ENCODE measurements around the gene NAA25.
"Not testable (repeated sequence)": the region's sequence is repeated elsewhere in the genome, so short reads cannot be mapped to it uniquely, and the experiment has no call there.

NAA25 gene

DNA sequence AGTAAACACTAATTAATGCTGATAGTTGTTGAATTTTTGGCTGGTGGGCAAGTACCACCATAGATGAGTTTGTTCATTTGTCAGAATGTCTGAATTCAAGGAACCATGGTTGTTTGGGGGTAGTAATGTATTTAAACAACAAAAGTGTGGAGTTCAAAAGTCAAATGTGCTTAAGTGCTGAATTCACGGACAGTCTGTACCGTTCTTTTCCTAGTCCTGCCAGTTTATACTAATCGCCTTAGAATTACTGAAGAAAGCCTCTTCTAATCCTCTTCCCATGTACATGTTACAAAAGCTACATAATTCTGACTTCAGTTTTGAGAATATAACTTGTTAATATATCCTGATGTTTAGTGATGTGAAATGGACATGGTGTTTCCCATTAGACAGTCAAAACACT is 2.7 kb downstream of the NAA25 start:
- TF ChIP-seq, protein P1, sequence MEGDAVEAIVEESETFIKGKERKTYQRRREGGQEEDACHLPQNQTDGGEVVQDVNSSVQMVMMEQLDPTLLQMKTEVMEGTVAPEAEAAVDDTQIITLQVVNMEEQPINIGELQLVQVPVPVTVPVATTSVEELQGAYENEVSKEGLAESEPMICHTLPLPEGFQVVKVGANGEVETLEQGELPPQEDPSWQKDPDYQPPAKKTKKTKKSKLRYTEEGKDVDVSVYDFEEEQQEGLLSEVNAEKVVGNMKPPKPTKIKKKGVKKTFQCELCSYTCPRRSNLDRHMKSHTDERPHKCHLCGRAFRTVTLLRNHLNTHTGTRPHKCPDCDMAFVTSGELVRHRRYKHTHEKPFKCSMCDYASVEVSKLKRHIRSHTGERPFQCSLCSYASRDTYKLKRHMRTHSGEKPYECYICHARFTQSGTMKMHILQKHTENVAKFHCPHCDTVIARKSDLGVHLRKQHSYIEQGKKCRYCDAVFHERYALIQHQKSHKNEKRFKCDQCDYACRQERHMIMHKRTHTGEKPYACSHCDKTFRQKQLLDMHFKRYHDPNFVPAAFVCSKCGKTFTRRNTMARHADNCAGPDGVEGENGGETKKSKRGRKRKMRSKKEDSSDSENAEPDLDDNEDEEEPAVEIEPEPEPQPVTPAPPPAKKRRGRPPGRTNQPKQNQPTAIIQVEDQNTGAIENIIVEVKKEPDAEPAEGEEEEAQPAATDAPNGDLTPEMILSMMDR (conservative IDR thresholded peaks at IDR 0.05; ENCODE audit: control insufficient read depth, insufficient read depth, low read depth, low read length), result no peak
- no peak overlapping the region for H3K4me3 ChIP-seq (ENCODE audit: control insufficient read depth, low read depth, low read length)
- DNase-seq (ENCODE audit: low read depth), result no peak

DNA sequence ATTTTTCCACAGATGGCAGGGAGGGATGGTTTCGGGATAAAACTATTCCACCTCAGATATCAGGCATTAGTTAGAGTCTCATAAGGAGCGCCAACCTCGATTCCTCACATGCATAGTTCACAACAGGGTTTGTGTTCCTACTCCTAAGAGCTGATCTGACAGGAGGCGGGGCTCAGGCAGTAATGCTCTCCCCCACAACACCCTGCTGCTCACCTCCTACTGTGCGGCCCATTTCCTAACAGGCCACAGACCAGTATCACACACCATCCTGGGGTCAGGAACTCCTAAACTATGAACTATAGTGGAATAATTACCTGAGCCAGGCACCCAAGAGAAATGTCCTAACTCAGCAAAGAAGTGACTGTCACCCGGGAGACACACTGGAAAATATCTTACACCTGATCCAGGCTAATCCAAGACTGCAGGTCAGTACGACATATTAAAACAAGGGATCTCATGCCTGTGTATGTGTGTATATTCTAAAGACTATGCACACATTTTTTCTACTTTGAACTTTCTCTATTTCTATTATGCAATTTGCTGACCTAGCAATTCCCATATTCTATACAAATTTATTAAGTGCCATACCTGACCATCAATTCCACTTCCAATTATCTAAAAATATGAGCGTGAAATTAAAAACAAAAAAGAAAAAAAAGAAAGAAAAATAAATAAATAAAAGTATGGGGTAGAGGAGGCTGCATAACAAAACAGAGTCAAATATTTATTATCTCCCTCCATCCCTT is 4.7 kb downstream of the NAA25 start:
- TF ChIP-seq, protein P1 (conservative IDR thresholded peaks at IDR 0.05; ENCODE audit: control insufficient read depth, insufficient read depth, low read depth, low read length), result no peak
- DNase-seq (ENCODE audit: low read depth), result no peak

DNA sequence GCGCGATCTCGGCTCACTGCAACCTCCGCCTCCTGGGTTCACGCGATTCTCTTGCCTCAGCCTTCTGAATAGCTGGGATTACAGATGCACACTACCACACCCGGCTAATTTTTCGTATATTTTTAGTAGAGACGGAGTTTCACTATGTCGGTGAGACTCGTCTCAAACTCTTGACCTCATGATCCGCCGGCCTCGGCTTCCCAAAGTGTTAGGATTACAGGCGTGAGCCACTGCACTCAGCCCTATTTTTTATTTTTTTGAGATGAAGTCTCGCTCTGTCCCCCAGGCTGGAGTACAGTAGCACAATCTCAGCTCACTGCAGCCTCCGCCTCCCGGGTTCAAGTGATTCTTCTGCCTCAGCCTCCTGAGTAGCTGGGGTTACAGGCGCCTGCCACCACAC is 5.8 kb downstream of the NAA25 start:
- not testable (repeated sequence) for H3K4me3 ChIP-seq (ENCODE audit: control insufficient read depth, low read depth, low read length); DNase-seq (ENCODE audit: low read depth)

More for the DNA sequence above, 4.7 kb downstream of the NAA25 start:
- H3K4me3 ChIP-seq (ENCODE audit: control insufficient read depth, low read depth, low read length), result no peak overlapping the region

DNA sequence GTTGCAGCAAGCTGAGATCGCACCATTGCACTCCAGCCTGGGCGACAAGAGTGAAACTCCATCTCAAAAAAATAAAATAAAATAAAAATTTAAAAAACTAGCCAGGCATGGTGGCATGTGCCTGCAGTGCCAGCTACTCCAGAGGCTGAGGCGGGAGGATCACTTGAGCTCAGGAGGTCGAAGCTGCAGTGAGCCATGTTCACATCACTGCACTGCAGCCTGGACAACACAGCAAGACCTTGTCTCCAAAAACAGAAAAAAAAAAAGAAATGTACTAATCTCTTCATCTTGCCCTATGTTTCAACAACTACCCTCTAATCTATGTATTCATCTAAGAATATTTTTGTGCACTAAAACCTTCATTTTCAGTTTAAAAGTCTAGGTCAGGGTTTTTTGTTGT is 6.5 kb downstream of the NAA25 start:
- TF ChIP-seq, protein P1 (conservative IDR thresholded peaks at IDR 0.05; ENCODE audit: control insufficient read depth, insufficient read depth, low read depth, low read length), result no peak
- DNase-seq (ENCODE audit: low read depth), result no peak
- no peak overlapping the region for H3K4me3 ChIP-seq (ENCODE audit: control insufficient read depth, low read depth, low read length)

DNA sequence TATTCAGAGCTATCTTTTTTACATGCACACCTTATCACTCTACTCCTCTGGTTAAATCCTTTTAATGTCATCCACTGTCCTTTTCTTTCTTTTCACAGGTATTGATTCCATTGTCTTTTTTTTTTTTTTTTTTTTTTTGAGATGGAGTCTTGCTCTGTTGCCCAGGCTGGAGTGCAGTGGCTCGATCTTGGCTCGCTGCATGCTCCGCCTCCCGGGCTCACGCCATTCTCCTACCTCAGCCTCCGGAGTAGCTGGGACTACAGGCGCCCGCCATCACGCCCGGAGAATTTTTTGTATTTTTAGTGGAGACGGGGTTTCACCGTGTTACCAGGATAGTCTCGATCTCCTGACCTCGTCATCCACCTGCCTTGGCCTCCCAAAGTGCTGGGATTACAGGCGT is 8.1 kb downstream of the NAA25 start:
- DNase-seq (ENCODE audit: low read depth); H3K4me3 ChIP-seq (ENCODE audit: control insufficient read depth, low read depth, low read length): not testable (repeated sequence)

DNA sequence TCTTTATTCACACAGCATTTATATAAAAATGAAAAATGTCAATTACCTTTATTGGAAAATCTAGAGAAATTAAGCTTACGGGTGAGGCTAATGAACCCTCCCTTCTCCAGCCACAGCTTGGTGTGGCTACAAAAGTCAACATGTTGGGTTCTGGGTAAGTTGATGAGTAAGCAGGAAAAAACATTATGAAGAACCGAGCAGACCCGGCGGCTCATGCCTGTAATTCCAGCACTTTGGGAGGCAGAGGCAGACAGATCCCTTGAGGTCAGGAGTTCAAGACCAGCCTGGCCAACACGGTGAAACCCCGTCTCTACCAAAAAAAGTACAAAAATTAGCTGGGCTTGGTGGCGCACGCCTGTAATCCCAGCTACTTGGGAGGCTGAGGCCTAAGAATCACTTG is 10.9 kb downstream of the NAA25 start:
- H3K4me3 ChIP-seq (ENCODE audit: control insufficient read depth, low read depth, low read length), result no peak overlapping the region
- TF ChIP-seq, protein P1 (conservative IDR thresholded peaks at IDR 0.05; ENCODE audit: control insufficient read depth, insufficient read depth, low read depth, low read length), result no peak
- DNase-seq (ENCODE audit: low read depth), result peak; percentile 38

DNA sequence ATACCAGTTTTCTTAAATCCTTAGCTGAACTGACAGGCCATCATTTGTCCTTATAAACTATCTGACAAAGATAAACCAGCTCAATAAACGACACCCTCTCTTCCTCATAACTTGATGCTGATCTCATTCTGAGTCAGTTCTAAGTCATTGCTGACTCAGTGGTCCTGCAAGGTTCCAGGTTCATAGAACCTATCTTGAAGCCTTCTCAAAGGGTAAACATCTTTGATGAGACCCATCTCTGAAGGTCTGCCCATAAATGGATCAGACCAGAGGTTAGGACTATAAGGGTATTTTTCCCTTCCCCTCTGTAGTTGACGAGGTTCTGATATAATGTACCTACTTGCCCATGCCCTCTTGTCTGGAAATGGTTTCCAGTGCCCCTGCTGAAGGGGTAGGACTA is 11.9 kb downstream of the NAA25 start:
- peak; percentile 90 for DNase-seq (ENCODE audit: low read depth)
- TF ChIP-seq, protein P1 (conservative IDR thresholded peaks at IDR 0.05; ENCODE audit: control insufficient read depth, insufficient read depth, low read depth, low read length), result no peak
- no peak overlapping the region for H3K4me3 ChIP-seq (ENCODE audit: control insufficient read depth, low read depth, low read length)

DNA sequence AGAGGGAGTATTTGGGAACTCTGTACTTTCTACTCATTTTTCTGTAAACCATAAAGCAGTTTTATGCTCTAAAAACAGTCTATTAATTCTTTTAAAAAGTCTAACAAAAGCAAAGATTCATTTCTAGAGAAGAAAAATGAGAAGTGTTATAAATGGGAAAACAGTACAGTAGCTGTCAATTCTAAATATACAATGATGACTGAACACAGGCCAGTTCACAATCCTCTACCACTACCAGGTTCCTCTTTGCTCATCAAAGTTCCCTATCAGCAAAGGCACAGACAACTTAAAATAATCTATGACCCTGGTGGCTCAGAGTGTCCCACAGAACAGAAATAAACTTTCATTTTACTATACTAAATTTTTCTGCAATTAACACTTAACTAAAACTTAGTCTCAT is 12.5 kb downstream of the NAA25 start:
- DNase-seq (ENCODE audit: low read depth), result no peak
- no peak overlapping the region for H3K4me3 ChIP-seq (ENCODE audit: control insufficient read depth, low read depth, low read length)

More for the DNA sequence above, 12.5 kb downstream of the NAA25 start:
- TF ChIP-seq, protein P1 (conservative IDR thresholded peaks at IDR 0.05; ENCODE audit: control insufficient read depth, insufficient read depth, low read depth, low read length), result no peak

Data from fibroblast of mammary gland (primary cell).